SIG-M5 treated with dmso at 0.1 percent for 504 hours (cell line): Measurements from ENCODE around the gene CTIF.
A peak's percentile ranks its signal among the peaks of the same experiment; 100 is the strongest.

Experiments used
- DNase-seq: peaks from one replicate; lab custom pipeline; 2025; ENCODE audit not compliant: unreplicated experiment; lab: John Stamatoyannopoulos, UW

The CTIF gene

GRCh38 chr18:48662011-48662661 lies 123.3 kb downstream of the CTIF start:
- peak; percentile 88 for DNase-seq

DNA sequence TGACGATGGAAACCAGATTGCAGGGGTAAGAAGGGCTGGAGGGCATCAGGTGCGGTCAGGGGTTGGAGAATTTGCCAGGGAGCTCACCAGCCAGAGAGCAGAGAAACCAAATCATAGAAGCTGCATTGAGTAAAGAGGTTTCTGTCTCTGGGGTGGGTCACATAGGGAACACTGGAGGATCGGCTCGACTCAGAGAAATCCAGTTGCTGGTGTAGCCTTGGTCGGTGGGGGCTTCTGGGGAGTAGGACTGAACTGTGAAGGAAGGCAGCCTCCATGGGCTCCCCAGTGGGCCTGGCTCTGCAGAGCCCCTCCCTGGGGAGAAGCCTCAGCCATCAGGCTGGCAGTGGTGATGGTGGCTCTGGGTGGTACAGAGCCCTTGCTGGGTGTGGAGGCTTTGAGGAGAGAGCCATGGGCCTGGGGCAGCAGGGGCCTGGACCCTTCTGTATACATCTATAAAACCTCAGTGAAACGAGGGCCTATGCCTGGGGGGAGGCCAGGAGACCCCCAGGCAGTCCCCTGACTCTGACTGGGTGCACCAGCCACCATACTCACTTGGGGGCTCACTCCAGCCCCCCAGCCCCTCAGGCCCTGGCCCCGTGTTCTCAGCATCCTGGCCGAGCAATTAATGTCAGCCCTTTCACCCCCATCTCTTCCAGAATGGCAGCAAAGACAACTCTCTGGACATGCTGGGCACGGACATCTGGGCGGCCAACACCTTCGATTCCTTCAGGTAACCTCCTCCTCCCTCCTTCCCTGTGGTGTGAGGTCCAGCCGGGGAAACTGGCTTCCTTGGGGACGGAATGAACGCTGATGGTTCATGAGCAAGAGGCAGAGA lies 124.5 kb downstream of the CTIF start:
- DNase-seq: no peak

GRCh38 chr18:48663931-48664847 lies 125.4 kb downstream of the CTIF start:
- peak; percentile 7 for DNase-seq

DNA sequence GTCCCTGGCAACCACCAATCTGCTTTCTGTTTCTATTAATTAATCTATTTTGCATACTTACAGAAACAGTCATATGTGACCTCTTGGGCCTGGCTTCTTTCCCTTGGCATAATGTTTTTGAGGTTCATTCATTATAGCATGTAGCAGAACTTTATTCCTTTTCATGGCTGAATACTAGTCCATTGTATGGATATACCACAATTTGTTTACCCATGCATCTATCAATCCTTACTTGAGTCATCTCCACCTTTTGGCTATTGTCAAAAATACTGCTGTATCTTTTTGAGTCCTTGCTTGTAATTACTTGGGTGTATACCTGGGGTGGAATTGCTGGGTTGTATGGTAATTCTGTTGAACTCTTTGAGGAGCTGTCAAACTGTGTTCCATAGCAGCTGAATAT lies 126.8 kb downstream of the CTIF start:
- DNase-seq: no peak

DNA sequence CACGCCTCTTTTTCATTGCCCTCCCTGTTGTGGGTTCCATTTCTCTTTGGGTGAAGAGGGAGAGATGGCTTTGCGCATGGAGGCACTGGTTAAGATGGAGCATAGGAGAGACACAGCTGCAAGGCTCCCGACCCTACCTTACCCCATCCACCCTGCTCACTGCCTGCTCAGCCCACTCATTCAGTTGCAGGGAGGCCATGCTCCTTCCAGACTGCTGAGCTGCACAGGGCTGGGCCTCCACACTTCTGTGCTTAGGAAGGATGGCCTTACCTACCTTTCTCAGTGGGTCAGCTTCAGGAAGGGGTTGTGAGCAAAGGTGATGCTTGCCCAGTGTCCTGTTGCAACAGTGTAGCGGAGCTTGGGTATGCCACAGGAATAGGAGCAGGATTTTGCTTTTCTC lies 127.8 kb downstream of the CTIF start:
- DNase-seq: no peak

- DNase-seq: no peak
Measured at GRCh38 chr18:48667276-48668254, 128.7 kb downstream of the CTIF start.

- DNase-seq: no peak
Measured at GRCh38 chr18:48668466-48669179, 129.8 kb downstream of the CTIF start.

DNA sequence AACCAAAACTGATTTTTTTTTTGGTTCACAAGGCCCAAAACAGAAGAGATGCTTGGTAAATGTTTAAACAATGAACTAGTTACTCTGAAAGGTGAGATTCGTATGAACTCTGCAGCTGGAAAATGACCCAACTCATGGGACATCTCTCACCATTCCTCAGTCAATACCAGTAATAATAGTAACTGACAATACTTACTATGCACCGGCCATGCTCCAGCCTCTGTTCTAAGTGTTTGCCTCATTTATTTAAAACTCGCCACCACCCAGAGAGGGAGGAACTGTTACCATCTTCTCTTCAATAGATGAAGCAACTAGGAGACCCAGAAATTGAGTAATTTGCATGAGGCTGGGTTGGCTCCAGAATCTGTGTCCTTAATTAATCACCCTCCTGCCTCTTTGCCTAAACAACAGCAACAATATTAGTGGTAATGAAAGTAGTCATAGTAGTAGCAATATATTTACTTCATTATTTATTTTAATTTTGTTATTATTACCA lies 130.4 kb downstream of the CTIF start:
- DNase-seq: no peak

- DNase-seq: no peak
Measured at GRCh38 chr18:48669991-48670750, 131.3 kb downstream of the CTIF start.

- no peak for DNase-seq
Measured at GRCh38 chr18:48670751-48671560, 132.1 kb downstream of the CTIF start.

GRCh38 chr18:48671561-48671945 lies 132.7 kb downstream of the CTIF start:
- no peak for DNase-seq

- DNase-seq: no peak
Measured at GRCh38 chr18:48672671-48673340, 134.0 kb downstream of the CTIF start.

DNA sequence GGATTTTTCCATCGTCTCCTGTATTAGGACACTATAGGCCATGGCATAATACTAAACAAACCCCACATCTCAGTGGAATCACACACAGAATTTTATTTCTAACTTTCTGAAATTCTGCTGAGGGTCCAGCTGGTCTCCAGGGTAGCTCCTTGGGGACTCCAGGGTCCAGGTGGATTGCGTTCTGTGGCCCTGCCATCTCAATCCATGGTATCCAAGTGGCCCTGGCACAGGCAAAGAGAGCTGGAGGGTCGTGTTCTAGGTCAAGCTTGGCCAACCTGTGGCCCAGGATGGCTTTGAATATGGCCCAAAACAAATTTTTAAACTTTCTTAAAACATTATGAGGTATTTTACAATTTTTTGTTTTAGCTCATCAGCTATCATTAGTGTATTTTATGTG lies 134.6 kb downstream of the CTIF start:
- DNase-seq: no peak

DNA sequence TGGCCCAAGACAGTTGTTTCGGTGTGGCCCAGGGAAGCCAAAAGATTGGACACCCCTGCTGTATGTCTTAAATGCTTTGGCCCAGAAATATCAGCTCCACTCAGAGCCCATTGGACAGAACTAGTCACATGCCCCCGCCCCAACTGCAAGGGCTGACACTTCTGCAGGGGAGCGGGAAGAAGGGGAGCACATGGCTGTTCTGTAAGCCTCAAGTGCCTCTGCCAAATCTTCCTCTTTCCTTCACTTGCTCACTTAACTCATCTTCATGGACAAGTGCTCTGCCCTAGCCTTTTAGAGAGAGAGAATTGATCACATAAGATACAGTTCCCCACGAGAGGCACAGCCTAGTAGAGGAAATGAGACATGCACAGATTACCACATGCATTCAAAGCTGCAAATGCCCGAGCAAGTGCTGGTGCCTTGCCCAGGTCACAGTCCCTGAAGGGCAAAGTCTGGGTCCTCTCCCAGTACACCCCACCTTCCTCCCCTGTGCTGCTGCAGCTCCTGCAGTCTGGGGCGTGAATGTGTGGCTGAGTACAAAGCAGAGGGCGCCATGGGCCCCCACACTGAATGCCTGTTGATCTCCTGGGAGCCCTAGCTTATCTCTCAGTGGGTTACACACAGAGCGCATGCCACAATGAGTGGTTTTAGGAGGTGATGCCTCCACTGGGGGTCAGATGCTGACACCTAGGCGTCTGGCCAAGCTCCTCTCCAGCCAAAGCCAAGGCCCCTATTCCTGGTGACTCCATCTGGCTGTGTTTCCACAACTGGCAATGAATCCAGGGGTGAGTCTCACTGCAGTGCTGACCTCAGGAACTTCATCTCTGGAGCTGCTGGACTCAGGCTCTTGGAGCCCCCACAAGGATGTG lies 135.3 kb downstream of the CTIF start:
- DNase-seq: no peak

GRCh38 chr18:48674758-48675351 lies 136.0 kb downstream of the CTIF start:
- no peak for DNase-seq

GRCh38 chr18:48675352-48675761 lies 136.5 kb downstream of the CTIF start:
- DNase-seq: peak; percentile 69
